Right ventricle myocardium inferior (tissue), 1 donor: Measurements from ENCODE around the gene PFDN4. TPM values are rescaled to one million over a fixed set of nuclear protein-coding genes. Genes with fewer than 3 reads are reported as not detected.

Source experiments
- ATAC-seq: fragments of 200-7000 bp; cut with Tn5 transposase; one replicate; pipeline ENCODE4 v1.9.1; 2020; ENCODE audit warnings: mild to moderate bottlenecking, moderate library complexity
- DNase-seq: peaks from one replicate; pipeline ENCODE4 v3.0.0; 2021; ENCODE audit errors: missing footprints
- intact Hi-C: fragments of 100-400 bp; cut with DNase I; formaldehyde crosslinking; loops from one replicate; pipeline ENCODE4 v1.11.0; 2022
- total RNA-seq: library from RNA; stranded (reverse); fragmentation: NEBNext Ultra II Directional; extraction: Animal tissue kit (Norgen Biotek cat#: 25700); gene quantifications from one replicate; pipeline ENCODE4 v1.2.1, GENCODE V29; 2021
- donor health status: DM: no; HTN: yes; CAD: no; lungs with severe emphysema.

PFDN4 gene
- total RNA-seq, 1 donor from 2014 or later = 24.0 TPM

- DNase-seq = no peak
- no peak for ATAC-seq
- intact Hi-C loops = no loop called here
These were observed 10.0 kb upstream of the PFDN4 start for GRCh38 chr20:54197621-54198604.

DNA sequence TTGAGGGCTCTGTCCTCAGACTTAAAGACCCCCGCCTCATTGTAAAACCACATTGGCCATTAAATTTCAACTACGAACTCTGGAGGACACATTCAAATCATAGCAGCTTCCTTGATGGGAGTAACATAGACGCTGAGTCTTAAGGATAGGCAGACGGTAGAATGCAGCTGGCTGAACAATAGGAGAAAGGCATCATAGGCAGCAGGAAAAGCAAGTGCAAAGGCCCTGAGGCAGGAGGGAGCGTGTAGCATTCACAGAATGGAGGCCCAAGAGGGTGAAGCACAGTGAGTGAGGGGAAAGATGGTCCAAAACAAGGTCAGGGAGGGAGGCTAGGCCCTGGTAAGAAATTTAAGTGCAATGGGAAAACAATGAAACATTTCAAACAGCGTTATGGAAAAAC lies 8.6 kb upstream of the PFDN4 start:
- ATAC-seq (no peak), DNase-seq (no peak)
- intact Hi-C loops = loop anchor here (1.0 kb wide), 1 partner anchor 103 kb away; no protein-coding TSS in a partner anchor

DNA sequence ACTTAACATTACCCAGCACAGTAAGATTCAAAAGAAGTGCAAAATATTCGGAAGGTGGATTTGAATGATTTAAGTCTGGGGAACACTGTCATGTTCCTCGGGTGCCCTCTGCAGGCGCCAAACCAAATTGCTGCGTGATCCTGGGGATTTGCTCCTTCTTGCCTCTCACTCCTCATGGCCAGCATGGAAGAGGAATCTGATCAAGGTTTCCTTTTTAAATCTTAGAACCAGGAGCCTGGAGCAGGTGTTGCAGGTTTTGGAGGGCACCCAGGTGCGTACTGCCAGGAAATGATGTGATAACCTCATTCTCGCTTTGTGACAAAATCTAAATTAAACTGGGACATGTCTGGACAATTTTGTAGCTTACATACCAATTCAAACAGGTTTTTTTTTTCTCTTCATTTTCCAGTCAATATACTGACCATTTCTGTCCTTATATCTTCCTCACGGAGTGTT lies 8.1 kb upstream of the PFDN4 start:
- DNase-seq = peak; percentile 82
- intact Hi-C loops = loop anchor here (1.0 kb wide), 1 partner anchor 103 kb away; no protein-coding TSS in a partner anchor

GRCh38 chr20:54200487-54201267 lies 7.2 kb upstream of the PFDN4 start:
- no peak for ATAC-seq
- DNase-seq = no peak
- intact Hi-C loops = no loop called here

More for the DNA sequence above, 8.1 kb upstream of the PFDN4 start:
- no peak for ATAC-seq

DNA sequence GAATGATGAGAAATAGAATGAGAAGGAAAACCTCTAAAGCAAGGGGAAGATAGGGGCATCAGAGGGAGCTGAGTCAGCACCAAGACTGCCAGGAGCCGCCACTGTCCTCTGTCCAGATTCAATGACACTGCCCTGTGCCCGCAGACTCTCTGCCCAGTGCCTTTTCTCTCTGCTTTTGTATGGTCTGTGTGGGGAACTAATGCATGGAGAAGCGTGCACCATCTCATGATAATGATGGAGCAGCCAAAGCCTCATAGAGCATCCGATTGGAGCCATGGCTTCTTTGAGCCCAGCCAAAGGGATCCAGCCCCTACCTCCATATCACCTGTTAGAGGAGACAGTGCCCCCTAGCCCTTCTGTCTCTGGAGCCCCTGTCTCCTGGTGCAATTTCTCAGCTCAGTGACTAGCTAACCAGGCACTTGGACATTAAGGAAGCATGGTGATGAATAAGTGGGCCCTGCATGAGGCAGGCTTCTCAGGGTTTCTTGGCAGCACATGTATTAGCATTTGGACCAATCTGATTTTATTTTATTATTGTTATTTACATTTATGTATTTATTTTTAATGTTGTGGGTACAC lies 6.5 kb upstream of the PFDN4 start:
- ATAC-seq (no peak), DNase-seq (no peak)
- intact Hi-C loops = no loop called here

- intact Hi-C loops = no loop called here
- DNase-seq = no peak
- ATAC-seq = no peak
These were observed 4.6 kb upstream of the PFDN4 start for GRCh38 chr20:54203281-54203680.

GRCh38 chr20:54204063-54204462 lies 3.8 kb upstream of the PFDN4 start:
- DNase-seq (no peak), ATAC-seq (no peak)
- intact Hi-C loops = no loop called here

DNA sequence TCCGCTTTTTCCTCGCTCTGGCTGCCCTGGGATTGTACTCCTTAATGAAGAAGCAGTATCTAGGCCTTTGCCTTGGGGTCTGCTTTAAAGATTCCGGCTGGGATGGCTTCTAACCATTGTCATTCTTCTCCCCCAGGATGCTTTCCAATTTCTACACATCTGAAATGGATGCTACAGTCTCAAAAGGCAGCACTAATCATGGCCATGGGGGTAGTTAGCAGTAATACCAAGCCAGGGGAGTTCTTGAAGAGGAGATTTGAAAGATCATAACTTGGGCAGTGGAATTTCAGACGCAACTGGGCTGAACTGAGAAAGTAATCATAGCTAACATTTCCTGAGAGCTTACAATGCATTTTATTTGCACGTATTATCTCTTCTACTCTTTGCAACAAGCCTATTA lies 3.4 kb upstream of the PFDN4 start:
- DNase-seq = no peak
- intact Hi-C loops = no loop called here
- ATAC-seq = no peak

DNA sequence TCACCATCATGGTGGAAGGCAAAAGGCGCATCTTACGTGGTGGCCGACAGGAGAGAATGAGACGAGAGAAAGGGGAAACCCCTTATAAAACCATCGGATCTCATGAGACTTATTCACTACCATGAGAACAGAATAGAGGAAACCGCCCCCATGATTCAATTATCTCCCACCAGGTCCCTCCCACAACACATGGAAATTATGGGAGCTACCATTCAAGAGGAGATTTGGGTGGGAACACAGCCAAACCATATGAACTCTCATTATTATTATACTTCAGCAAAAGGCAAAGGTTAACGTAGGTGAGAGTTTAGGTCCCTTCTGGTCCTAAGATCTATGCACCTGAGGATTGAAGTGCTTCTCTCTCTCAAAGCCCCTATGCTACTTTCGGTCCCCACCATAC lies 2.4 kb upstream of the PFDN4 start:
- ATAC-seq (no peak), DNase-seq (no peak)
- intact Hi-C loops = no loop called here

GRCh38 chr20:54207053-54207742 lies 689 bp upstream of the PFDN4 start:
- DNase-seq (no peak), ATAC-seq (no peak)
- intact Hi-C loops = no loop called here

DNA sequence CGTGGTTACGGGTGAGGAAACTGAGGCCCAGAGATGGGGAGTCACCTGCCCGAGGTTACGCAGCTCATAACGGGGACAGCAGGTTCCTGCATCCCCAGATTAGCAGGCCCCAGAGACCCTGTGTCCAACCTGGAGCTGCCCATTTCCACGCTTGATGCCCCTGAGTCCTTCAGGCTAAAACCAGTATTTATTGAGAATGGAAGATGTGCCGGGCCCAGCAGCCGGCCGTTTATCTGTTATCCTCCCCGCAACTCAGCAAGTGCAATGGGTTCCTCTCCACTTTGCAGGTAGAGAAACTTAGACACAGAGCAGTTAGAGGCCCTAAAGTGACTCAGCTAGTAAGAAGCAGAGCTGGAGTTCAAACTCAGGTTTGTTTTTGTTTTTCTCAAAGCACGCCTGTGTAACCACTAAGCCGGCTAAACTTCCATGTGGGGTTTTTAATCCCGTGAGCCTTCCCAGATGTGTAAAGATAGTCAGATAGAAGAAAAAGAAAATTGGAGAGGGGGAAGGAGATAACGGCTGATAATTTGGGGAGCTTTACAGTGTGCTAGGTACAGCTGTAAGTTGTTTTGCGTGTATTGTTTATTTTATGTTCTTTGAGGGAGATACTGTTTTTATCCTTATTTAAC lies 775 bp downstream of the PFDN4 start:
- DNase-seq (no peak), ATAC-seq (no peak)
- intact Hi-C loops = no loop called here

DNA sequence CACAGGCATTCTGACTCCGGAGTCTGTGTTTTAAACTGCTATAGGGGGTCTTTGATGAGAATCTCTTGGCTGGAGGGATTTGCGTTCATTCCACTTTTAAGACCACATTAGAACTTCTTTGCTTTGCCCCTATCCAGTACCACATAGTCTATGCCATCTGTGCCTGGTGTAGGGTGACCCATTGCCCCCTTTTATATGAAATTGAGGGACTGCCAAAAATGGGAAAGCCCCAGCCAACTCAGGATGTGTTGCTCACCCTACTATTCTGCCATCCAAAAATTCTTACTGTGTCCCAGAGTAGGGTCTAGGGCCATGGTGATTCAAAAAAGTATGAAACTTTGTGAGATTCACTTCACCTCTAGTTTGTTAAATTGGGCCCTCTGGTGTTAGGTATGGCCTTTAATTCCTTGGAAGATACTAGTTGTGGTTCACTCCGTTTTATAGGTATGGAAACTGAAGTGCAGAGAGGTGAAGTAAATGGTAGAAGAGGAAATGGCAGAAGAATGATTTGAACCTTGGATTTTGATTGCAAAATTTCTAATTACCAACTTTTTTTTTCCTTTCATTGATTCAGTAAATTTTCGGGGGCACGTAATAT lies 1.4 kb downstream of the PFDN4 start:
- intact Hi-C loops = no loop called here
- no peak for ATAC-seq
- DNase-seq = no peak

DNA sequence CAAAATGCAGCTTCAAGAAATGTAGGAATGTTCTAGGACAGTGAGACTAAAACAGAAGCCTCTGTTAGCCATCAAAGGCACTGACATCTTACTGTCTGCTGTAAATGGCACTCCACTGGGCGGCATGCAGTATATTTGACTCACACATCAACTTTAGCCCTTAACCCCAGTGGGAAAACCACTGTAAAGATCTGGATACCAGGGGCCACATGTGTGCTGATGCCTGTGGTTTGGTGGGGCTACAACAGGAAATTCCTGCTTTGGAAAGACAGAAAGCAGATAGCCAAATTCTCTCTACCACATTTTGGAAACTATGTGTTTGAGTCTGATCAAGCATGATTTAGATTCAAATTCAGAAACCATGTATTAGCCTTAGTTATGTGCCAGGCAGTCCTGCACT lies 4.3 kb downstream of the PFDN4 start:
- ATAC-seq = no peak
- intact Hi-C loops = loop anchor here (10.0 kb wide), 2 partner anchors 263 to 617 kb away; partner anchors contain the start of genes DOK5 and ZNF217

GRCh38 chr20:54212871-54213270 lies 5.0 kb downstream of the PFDN4 start:
- intact Hi-C loops = loop anchor here (10.0 kb wide), 2 partner anchors 262 to 618 kb away; partner anchors contain the start of genes DOK5 and ZNF217
- ATAC-seq (no peak), DNase-seq (no peak)

More for the DNA sequence above, 4.3 kb downstream of the PFDN4 start:
- DNase-seq = no peak

GRCh38 chr20:54214566-54214965 lies 6.7 kb downstream of the PFDN4 start:
- ATAC-seq = no peak
- DNase-seq = no peak
- intact Hi-C loops = loop anchor here (10.0 kb wide), 2 partner anchors 260 to 620 kb away; partner anchors contain the start of genes DOK5 and ZNF217

DNA sequence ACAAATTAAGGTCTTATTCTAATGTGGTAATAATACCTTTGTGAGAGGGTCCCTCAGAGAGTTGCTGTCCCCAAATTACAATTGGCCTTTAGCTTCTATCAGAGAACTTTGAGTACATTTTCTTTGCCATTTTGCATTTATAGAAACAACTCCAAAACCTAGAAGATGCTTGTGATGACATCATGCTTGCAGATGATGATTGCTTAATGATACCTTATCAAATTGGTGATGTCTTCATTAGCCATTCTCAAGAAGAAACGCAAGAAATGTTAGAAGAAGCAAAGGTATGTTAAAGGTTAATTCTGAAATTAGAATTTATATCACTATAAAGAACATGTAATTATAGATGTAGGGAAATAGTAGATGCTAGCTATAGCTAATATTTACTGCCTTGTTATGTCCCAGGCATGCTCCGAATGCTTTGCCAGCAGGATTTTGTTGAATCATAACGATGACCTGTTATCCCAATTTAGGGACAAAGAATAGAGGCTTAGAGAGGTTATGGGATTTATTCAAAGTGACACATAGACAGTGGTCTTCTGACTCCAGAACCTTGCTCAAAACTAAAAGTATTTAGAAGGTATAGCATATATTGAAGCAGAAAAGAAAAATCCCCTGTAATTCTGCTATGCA lies 7.4 kb downstream of the PFDN4 start:
- ATAC-seq (no peak), DNase-seq (no peak)
- intact Hi-C loops = loop anchor here (10.0 kb wide), 2 partner anchors 260 to 620 kb away; partner anchors contain the start of genes DOK5 and ZNF217

DNA sequence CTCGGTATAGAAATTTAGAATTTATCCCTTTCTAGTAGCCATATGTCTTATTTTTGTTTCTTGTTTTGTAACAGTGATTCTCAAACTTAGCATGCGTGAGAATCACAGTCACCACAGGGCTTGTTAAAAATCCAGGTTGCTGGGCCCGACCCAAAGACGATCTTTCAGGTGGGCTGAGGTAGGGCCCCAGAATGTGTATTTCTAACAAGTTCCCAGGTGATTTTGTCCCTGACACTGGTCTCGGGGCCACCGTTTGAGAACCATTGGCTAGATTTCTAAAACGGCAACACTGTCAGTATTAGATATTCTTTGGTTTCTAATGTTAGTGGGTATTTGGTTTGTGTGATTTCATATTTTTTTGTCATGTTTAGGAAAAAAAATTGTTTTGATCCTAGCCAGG lies 9.9 kb downstream of the PFDN4 start:
- ATAC-seq = no peak
- intact Hi-C loops = loop anchor here (2.0 to 10.0 kb wide), 3 partner anchors 257 to 623 kb away; partner anchors contain the start of genes DOK5 and ZNF217
- DNase-seq = no peak
